Hepatocyte (in vitro differentiated cells): ENCODE measurements around the gene SAMD15. TPM values are rescaled to one million over a fixed set of nuclear protein-coding genes. Genes with fewer than 3 reads are reported as not detected.
A peak's percentile ranks its signal among the peaks of the same experiment; 100 is the strongest.
"Not testable (repeated sequence)": the region's sequence is repeated elsewhere in the genome, so short reads cannot be mapped to it uniquely, and the experiment has no call there.

Experiments
- DNase-seq: peaks from one replicate; pipeline ENCODE4 v3.0.0-alpha.2; 2016; ENCODE audit warnings: low spot score
- H2AFZ ChIP-seq: fragments of 200-600 bp; sonication (generic); 2 replicates; pipeline ENCODE4 v1.6.0; 2016; ENCODE audit warnings: antibody characterized with exemption, mild to moderate bottlenecking
- H3K27ac ChIP-seq: fragments of 200-600 bp; sonication (generic); 2 replicates; pipeline ENCODE4 v1.5.1; 2016; ENCODE audit warnings: mild to moderate bottlenecking
- H3K27me3 ChIP-seq: fragments of 200-600 bp; sonication (generic); 2 replicates; pipeline ENCODE4 v1.6.1; 2016
- H3K36me3 ChIP-seq: fragments of 200-600 bp; sonication (generic); replicated peaks from 2 replicates; pipeline ENCODE4 v1.5.1; 2016; ENCODE audit warnings: low read depth; ENCODE audit not compliant: insufficient read depth
- H3K4me1 ChIP-seq: fragments of 200-600 bp; sonication (generic); 2 replicates; pipeline ENCODE4 v1.5.1; 2016; ENCODE audit warnings: mild to moderate bottlenecking, moderate library complexity; ENCODE audit not compliant: insufficient read depth
- H3K4me2 ChIP-seq: fragments of 200-600 bp; sonication (generic); 2 replicates; pipeline ENCODE4 v1.6.0; 2016
- H3K4me3 ChIP-seq: fragments of 200-600 bp; sonication (generic); 2 replicates; pipeline ENCODE4 v1.5.1; 2016; ENCODE audit warnings: mild to moderate bottlenecking
- H3K79me2 ChIP-seq: fragments of 200-600 bp; sonication (generic); 2 replicates; pipeline ENCODE4 v1.6.0; 2017; ENCODE audit warnings: mild to moderate bottlenecking
- H3K9me2 ChIP-seq: fragments of 200-600 bp; sonication (generic); replicated peaks from 2 replicates; pipeline ENCODE4 v1.6.0; 2017; ENCODE audit warnings: mild to moderate bottlenecking; ENCODE audit not compliant: insufficient read depth
- H3K9me3 ChIP-seq: fragments of 200-600 bp; sonication (generic); 2 replicates; pipeline ENCODE4 v1.5.1; 2016; ENCODE audit warnings: low read depth, mild to moderate bottlenecking
- H4K20me1 ChIP-seq: fragments of 200-600 bp; sonication (generic); 2 replicates; pipeline ENCODE4 v1.6.0; 2016; ENCODE audit warnings: mild to moderate bottlenecking; ENCODE audit not compliant: insufficient read depth, poor library complexity, severe bottlenecking
- EZH2 ChIP-seq: fragments of 200-600 bp; sonication (generic); IDR thresholded peaks from 2 replicates; pipeline ENCODE4 v1.6.1; 2016; ENCODE audit warnings: antibody characterized with exemption, mild to moderate bottlenecking, borderline replicate concordance
- EZH2phosphoT487 ChIP-seq: fragments of 200-600 bp; sonication (generic); IDR thresholded peaks from one replicate; pipeline ENCODE4 v1.6.1; 2018; ENCODE audit warnings: antibody characterized with exemption, mild to moderate bottlenecking, low read depth, moderate library complexity; ENCODE audit not compliant: unreplicated experiment, severe bottlenecking
- WGBS: methylation state at CpG from one replicate; pipeline ENCODE4 v1.1.6; 2016; ENCODE audit warnings: low lambda C conversion rate; ENCODE audit errors: missing lambda C conversion rate; 5-methylcytosine and 5-hydroxymethylcytosine counted together
- polyA plus RNA-seq: library from polyadenylated mRNA; unstranded; fragments of >200 nt; fragmentation: Nextera tagmentation; extraction: Ambion mirVana; gene quantifications from 2 replicates; pipeline ENCODE4 v1.2.1, GENCODE V29; 2016
- total RNA-seq: library from RNA; depleted of rRNA; stranded (reverse); fragments of >200 nt; gene quantifications from 2 replicates; pipeline ENCODE4 v1.2.3, GENCODE V29; 2014
- TF ChIP-seq, protein P1 (sequence below): fragments of 200-600 bp; sonication (generic); IDR thresholded peaks from 2 replicates; pipeline ENCODE4 v1.5.1; 2016; ENCODE audit warnings: antibody characterized with exemption, mild to moderate bottlenecking; ENCODE audit not compliant: poor library complexity

SAMD15 gene
- total RNA-seq = 0.90 and 1.2 TPM in 2 replicates
- polyA plus RNA-seq = 0.51 and 2.2 TPM in 2 replicates

DNA sequence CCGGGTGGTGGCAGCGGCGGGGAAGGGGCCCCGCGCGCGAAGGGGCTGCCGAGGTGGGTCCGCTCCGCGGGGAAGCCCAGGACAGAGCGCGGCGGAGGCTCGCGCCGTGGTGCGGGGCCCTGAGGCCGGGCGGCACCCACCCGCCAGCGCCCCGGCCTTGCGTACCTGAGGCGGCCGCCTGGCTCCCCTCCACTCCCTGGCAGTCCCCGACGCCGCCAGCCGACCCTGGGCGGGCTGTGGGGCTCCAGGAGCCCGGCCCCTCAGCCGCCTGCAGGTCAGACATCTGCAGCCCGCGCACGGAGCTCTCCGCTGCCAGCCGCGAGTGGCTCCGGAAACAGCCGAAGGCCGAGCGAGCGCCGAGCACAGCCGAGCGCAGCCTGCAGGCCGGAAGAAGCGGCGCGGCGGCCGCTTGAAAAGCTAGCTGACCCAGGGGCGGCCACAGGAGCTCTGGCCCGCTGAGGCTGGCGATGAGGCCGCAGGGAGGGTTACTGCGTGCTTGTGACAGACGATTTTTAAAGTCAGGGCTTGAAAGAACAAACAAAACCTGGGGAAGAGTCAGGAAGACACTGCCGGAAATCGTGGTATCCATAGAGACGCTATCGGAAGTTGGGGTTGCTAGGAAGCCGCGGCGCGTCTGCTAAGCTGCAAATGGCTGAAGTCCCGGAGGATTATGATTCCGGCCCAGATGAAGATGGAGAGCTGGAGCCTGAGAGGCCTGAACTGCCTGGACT, at the start of gene SAMD15, which contains the start of gene TMED8:
SAMD15 (plus strand) TSS at position 609 of the 731 bp plus-strand sequence; CDS start at position 649, 40 bp downstream.
TMED8 (minus strand) TSS at position 324 of the 731 bp plus-strand sequence; CDS start at position 283, 41 bp downstream.
- WGBS = 1% methylated on average over 68 of the region's 69 CpGs

DNA sequence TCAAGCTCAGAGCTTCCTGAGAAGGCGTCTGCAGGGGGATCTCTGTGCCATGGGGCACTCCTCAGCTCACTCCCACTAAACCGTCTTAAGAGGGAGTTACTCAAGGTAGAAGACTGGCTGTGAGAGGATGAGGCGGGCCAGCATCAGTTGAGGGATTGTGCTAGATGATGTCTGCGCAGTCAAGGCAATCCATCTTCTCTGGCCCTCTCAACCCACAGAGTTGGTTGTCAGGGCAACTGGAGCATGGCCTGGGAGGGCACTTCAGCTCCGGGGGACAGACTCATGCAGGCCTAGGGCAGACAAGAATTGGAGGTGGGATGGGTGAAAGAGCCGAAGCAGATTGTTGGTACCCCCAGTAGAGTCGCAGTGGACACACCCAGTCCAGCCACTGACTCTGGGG, 47.3 kb upstream of the SAMD15 start:
- no peak overlapping the region for H2AFZ ChIP-seq
- H3K36me3 ChIP-seq = no peaks in the 10 kb centered on the region
- WGBS = 93% methylated on average over 7 of the region's 7 CpGs
- H4K20me1 ChIP-seq = no peaks in the 10 kb centered on the region
- no peaks in the 10 kb centered on the region for H3K79me2 ChIP-seq
- H3K4me3 ChIP-seq = no peak overlapping the region
- no peaks in the 10 kb centered on the region for H3K9me3 ChIP-seq
- DNase-seq = no peak
- H3K4me1 ChIP-seq = no peaks in the 10 kb centered on the region
- H3K4me2 ChIP-seq = no peak overlapping the region
- no peaks in the 10 kb centered on the region for H3K27me3 ChIP-seq
- no peak overlapping the region for H3K27ac ChIP-seq
- TF ChIP-seq EZH2 (no peak), EZH2phosphoT487 (no peak)
- TF ChIP-seq, protein P1, sequence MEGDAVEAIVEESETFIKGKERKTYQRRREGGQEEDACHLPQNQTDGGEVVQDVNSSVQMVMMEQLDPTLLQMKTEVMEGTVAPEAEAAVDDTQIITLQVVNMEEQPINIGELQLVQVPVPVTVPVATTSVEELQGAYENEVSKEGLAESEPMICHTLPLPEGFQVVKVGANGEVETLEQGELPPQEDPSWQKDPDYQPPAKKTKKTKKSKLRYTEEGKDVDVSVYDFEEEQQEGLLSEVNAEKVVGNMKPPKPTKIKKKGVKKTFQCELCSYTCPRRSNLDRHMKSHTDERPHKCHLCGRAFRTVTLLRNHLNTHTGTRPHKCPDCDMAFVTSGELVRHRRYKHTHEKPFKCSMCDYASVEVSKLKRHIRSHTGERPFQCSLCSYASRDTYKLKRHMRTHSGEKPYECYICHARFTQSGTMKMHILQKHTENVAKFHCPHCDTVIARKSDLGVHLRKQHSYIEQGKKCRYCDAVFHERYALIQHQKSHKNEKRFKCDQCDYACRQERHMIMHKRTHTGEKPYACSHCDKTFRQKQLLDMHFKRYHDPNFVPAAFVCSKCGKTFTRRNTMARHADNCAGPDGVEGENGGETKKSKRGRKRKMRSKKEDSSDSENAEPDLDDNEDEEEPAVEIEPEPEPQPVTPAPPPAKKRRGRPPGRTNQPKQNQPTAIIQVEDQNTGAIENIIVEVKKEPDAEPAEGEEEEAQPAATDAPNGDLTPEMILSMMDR = no peak
- H3K9me2 ChIP-seq = no peaks in the 10 kb centered on the region

More for the DNA sequence above, at the start of gene SAMD15, which contains the start of gene TMED8:
- TF ChIP-seq EZH2phosphoT487 (no peak), EZH2 (no peak)
- TF ChIP-seq, protein P1 = peak; percentile 37
- H3K9me2 ChIP-seq = no peaks in the 10 kb centered on the region
- peaks cover 38% of the 10 kb centered on the region for H3K79me2 ChIP-seq
- H3K27me3 ChIP-seq = no peaks in the 10 kb centered on the region
- H2AFZ ChIP-seq = peak within 1 kb of the TSS; percentile 89
- DNase-seq = peak; percentile 92
- no peaks in the 10 kb centered on the region for H3K36me3 ChIP-seq
- no peaks in the 10 kb centered on the region for H4K20me1 ChIP-seq
- H3K9me3 ChIP-seq = no peaks in the 10 kb centered on the region
- peak within 1 kb of the TSS; percentile 88 for H3K4me3 ChIP-seq
- peak within 1 kb of the TSS; percentile 85 for H3K27ac ChIP-seq
- peak within 1 kb of the TSS; percentile 96 for H3K4me2 ChIP-seq
- peaks cover 23% of the 10 kb centered on the region for H3K4me1 ChIP-seq

DNA sequence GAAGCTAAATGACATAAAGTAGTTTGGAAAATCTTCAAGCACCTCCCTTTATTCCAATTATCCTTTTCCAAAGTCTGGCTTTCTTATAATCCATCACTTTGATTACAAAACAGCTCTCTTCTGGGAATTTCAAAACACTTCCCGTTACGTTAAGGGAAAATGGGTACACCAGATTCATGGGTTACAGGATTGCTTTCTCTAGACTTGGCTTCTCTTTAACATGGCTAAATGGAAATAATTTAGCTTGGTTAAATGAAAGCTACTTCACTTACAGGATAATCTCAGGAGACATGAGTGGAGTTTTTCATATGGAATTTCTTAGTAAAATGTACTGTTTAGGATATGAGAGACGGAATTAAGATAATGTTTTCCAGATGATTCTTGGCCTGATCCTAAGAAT, 41.6 kb upstream of the SAMD15 start:
- H3K4me2 ChIP-seq = no peak overlapping the region
- H4K20me1 ChIP-seq = no peaks in the 10 kb centered on the region
- H3K9me2 ChIP-seq = no peaks in the 10 kb centered on the region
- WGBS = 83% methylated on average over 3 of the region's 3 CpGs
- no peaks in the 10 kb centered on the region for H3K36me3 ChIP-seq
- DNase-seq = no peak
- no peaks in the 10 kb centered on the region for H3K79me2 ChIP-seq
- no peak overlapping the region for H3K27ac ChIP-seq
- H3K27me3 ChIP-seq = no peaks in the 10 kb centered on the region
- no peaks in the 10 kb centered on the region for H3K9me3 ChIP-seq
- H3K4me1 ChIP-seq = peaks cover 24% of the 10 kb centered on the region
- TF ChIP-seq EZH2 (no peak), EZH2phosphoT487 (no peak)
- TF ChIP-seq, protein P1 = no peak
- H3K4me3 ChIP-seq = no peak overlapping the region
- H2AFZ ChIP-seq = no peak overlapping the region

DNA sequence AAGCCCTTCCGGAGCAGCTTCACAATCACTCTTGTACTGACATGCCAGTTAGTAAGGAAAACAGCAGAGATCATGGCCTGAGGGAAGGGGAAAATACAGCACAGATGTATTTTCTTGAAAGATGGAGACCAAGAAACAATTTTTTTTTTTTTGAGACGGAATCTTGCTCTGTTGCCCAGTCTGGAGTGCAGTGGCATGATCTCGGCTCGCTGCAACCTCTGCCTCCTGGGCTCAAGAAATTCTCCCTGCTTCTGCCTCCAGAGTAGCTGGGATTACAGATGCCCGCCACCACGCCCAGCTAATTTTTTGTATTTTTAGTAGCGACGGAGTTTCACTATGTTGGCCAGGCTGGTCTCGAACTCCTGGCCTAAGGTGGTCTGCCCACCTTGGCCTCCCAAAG, 39.9 kb upstream of the SAMD15 start:
- 97% methylated on average over 9 of the region's 9 CpGs for WGBS
- not testable (repeated sequence) for H3K27ac ChIP-seq, H3K4me2 ChIP-seq

More for the DNA sequence above, 39.9 kb upstream of the SAMD15 start:
- DNase-seq, H3K36me3 ChIP-seq, H3K9me3 ChIP-seq, H3K27me3 ChIP-seq, H3K4me3 ChIP-seq, H3K9me2 ChIP-seq, H4K20me1 ChIP-seq, H3K79me2 ChIP-seq, H2AFZ ChIP-seq: not testable (repeated sequence)
- peaks cover 24% of the 10 kb centered on the region for H3K4me1 ChIP-seq
